Measurements from ENCODE around the gene KIF23.

Gene KIF23

GRCh38 chr15:69493406-69493805 is 79.3 kb downstream of the KIF23 start:
- DNase-seq (ENCODE audit: low spot score): no peak

DNA sequence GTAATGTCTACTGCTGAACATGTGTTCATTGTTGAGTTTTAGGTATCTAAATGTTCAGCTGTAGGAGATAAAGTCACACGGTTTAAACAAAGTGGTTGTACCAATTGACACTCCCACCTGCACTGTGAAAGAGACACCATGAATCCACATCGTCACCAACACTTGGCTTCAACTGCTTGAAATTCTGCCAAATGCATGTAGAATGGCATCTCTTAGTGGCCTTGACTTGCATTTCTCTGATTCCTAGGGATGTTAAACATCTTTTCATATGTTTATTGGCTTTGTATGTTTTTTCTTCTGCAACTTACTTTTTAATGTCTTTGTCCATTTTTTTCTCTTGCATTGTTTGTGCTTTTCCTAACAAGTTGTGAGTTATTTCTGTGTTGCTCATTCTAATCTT is 81.9 kb downstream of the KIF23 start:
- DNase-seq (ENCODE audit: low spot score): no peak

GRCh38 chr15:69497076-69497475 is 82.9 kb downstream of the KIF23 start:
- DNase-seq (ENCODE audit: low spot score): no peak

- no peak for DNase-seq (ENCODE audit: low spot score)
Observed at GRCh38 chr15:69497667-69498066, 83.5 kb downstream of the KIF23 start.

All from germinal center (tissue), 1 donor.